GM23248 (cell line): Measurements from ENCODE around the gene PDE8A.

Source experiments
- EZH2 ChIP-seq: fragments of 200-600 bp; sonication (generic); IDR thresholded peaks from 2 replicates; pipeline ENCODE4 v1.6.1; 2018; ENCODE audit warnings: antibody characterized with exemption, mild to moderate bottlenecking; ENCODE audit not compliant: insufficient read depth, poor library complexity, severe bottlenecking
- EZH2phosphoT487 ChIP-seq: fragments of 200-600 bp; sonication (generic); IDR thresholded peaks from 2 replicates; pipeline ENCODE4 v1.6.1; 2018; ENCODE audit warnings: antibody characterized with exemption, moderate library complexity, mild to moderate bottlenecking, low read depth; ENCODE audit not compliant: insufficient read depth

DNA sequence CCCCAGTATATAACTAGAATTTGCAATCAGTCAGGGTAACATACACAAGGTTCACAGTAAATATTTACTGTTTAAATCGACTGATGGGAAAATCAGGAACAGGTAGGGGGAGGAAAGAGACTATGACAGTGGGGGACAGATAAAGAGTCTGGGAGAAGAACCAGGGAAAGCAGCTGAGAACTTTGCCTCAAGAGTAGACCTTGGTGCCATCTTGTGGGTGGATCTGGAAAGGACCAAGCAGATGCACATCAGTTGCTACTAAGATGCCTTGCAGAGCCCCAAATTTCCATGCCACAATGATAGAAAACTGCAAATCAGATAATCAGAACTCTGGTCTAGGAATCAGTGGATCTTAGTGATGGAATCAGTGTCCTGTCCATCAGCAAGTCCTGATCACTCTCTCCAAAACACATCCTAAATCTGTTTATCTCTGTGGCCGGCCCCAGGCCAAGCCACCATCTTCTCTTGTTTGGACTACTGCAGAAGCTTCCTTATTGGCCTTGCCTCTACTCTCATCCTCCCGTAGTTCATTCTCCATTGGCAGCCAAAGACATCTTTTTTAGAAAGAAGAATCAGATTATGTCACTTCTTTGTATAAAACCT lies 62.7 kb downstream of the PDE8A start:
- TF ChIP-seq EZH2: no peak
- no peak for TF ChIP-seq EZH2phosphoT487
